GM13977 (cell line): Measurements from ENCODE around the gene DBF4B.

Experiments
- DNase-seq: peaks from one replicate; pipeline ENCODE4 v3.0.0; 2012; ENCODE audit warnings: low spot score
- in situ Hi-C: fragments of 300-500 bp; cut with MboI; formaldehyde crosslinking; loops from one replicate; pipeline ENCODE4 v1.12.0; 2022; ENCODE audit warnings: low sequenced_read_pairs, low pct_unique_long_range_greater_than_20kb, mixed read lengths, inconsistent platforms; ENCODE audit not compliant: unreplicated experiment
- TF ChIP-seq, protein P1 (sequence below): IDR thresholded peaks from 2 replicates; pipeline ENCODE4 v1.5.1; 2012; ENCODE audit warnings: mild to moderate bottlenecking, control low read depth; ENCODE audit not compliant: insufficient read depth; ENCODE audit errors: extremely low read depth, missing control alignments

The DBF4B gene

DNA sequence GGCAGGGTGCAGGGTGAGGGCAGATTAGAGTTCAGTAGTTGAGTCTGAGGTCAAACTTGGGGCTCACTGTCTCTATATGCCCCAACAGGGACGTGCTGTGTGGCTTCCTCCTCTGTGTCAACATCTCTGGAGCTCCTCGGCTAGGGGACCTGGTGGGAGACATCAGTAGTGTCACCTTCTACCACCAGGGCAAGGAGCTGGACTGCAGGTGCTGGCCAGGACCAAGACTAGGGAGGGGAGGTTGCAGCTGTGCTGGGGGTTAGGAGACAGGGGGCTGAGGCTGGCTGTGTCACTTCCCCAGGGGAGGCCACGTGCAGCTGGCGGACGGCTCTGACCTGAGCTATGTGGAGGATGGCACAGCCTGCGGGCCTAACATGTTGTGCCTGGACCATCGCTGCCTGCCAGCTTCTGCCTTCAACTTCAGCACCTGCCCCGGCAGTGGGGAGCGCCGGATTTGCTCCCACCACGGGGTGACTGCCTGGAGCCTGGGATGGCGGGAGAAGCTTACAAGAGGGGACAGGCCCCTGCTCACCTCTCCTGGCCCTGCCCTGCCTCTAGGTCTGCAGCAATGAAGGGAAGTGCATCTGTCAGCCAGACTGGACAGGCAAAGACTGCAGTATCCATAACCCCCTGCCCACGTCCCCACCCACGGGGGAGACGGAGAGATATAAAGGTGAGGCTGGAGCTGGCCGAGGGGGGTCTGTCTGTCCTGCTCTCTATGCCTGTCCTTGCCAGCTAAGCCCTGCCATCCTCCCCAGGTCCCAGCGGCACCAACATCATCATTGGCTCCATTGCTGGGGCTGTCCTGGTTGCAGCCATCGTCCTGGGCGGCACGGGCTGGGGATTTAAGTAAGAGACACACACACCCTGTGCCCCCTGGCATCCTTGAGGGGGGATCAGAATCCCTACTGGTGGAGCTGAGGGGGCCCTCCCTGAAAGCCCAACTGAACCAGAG, 69.2 kb downstream of the DBF4B start:
- TF ChIP-seq, protein P1, sequence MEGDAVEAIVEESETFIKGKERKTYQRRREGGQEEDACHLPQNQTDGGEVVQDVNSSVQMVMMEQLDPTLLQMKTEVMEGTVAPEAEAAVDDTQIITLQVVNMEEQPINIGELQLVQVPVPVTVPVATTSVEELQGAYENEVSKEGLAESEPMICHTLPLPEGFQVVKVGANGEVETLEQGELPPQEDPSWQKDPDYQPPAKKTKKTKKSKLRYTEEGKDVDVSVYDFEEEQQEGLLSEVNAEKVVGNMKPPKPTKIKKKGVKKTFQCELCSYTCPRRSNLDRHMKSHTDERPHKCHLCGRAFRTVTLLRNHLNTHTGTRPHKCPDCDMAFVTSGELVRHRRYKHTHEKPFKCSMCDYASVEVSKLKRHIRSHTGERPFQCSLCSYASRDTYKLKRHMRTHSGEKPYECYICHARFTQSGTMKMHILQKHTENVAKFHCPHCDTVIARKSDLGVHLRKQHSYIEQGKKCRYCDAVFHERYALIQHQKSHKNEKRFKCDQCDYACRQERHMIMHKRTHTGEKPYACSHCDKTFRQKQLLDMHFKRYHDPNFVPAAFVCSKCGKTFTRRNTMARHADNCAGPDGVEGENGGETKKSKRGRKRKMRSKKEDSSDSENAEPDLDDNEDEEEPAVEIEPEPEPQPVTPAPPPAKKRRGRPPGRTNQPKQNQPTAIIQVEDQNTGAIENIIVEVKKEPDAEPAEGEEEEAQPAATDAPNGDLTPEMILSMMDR: no peak
- in situ Hi-C loops: loop anchor here (10.0 kb wide), 1 partner anchor 87 kb away; no protein-coding TSS in a partner anchor
- DNase-seq: no peak

DNA sequence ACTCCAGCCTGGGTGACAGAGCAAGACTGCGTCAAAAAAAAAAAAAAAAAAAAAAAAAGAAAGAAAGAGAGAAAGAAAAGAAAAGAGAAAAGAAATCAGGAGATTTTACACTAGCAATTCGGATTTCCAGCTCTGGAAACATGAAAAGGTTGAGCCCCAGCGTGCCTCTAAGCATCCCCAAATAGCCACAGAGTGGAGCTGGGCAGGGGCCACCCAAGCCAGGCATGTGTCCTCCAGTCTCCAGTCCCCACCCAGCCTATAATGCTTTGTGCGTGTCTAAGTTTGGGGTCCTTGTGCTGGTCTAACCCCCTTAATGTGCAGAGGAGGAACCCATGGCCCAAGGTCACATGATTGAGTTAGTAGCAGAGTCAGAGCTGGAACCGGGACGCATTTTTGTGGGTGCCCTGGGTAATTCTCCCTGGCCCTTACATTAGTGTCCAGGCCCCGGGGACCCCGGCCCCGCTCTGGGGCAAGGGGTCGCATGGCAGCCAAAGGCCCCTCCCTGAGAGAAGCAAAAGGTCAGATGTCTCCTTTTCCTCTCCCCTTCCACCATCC, 70.3 kb downstream of the DBF4B start:
- in situ Hi-C loops: loop anchor here (10.0 kb wide), 1 partner anchor 86 kb away; no protein-coding TSS in a partner anchor
- TF ChIP-seq, protein P1: no peak
- no peak for DNase-seq

DNA sequence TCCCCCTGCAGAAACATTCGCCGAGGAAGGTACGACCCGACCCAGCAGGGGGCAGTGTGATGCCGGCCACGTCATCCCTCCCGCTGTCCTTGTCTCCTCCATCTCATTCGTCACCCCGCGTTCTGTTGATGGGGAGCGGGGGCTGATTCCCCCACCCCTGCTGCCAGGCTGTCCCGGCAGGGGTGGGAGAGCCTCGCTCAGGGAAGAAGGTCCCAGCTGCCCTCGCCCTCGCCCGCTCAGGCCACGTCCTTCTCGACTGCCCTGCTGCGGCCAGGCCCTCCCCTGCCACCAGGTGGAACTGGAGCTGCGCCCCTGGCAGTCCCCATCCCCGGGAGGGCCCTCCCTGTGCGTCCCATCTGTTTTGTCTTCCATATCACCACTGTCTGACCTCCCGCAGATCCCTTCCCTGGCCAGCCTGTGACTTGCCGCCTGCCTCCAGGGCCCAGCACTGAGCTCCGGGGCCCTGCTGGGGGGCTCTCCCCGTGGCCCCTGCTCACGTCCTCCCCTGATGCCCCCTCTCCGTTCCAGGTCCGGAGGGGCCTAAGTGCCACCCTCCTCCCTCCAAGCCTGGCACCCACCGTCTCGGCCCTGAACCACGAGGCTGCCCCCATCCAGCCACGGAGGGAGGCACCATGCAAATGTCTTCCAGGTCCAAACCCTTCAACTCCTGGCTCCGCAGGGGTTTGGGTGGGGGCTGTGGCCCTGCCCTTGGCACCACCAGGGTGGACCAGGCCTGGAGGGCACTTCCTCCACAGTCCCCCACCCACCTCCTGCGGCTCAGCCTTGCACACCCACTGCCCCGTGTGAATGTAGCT, 71.0 kb downstream of the DBF4B start:
- peak; percentile 87 for DNase-seq
- TF ChIP-seq, protein P1: peak; percentile 86
- in situ Hi-C loops: loop anchor here (10.0 kb wide), 1 partner anchor 85 kb away; no protein-coding TSS in a partner anchor

DNA sequence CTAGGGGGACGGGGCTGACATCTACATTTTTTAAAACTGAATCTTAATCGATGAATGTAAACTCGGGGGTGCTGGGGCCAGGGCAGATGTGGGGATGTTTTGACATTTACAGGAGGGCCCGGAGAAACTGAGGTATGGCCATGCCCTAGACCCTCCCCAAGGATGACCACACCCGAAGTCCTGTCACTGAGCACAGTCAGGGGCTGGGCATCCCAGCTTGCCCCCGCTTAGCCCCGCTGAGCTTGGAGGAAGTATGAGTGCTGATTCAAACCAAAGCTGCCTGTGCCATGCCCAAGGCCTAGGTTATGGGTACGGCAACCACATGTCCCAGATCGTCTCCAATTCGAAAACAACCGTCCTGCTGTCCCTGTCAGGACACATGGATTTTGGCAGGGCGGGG, 71.7 kb downstream of the DBF4B start:
- TF ChIP-seq, protein P1: no peak
- DNase-seq: no peak
- in situ Hi-C loops: no loop called here

DNA sequence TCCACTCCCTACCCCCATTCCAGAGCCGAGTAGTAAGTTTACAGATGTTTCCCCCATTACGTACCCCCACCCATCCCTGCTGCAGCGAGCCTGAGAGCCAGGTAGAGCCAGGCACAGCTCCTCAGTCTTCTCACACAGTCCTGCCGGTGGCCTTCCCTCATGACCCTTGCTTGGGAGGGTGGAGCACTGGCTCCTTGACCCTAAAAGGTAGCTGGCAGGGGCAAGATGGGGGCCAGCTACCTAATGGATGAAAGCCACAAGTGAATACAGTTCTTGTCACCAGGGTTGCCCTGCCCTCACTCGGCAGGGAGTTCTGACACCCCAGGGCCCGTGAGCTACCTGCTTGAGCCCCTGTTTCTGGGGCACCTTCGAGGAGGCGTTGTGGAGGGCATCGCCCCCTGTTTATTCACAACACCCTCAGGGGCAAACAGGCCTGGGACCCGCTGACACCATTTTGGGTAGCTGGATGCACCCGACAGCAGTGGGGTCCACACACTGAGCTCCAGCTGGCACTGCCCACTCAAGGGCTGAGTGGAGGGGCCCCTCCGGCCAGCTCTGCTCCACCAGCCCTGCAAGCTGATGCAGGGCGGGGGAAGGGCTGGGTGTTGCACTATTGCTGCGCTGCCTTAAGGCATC, 72.5 kb downstream of the DBF4B start:
- in situ Hi-C loops: no loop called here
- no peak for DNase-seq
- TF ChIP-seq, protein P1: no peak
